Measurements from ENCODE around the gene SLC39A3. TPM values are rescaled to one million over a fixed set of nuclear protein-coding genes. Genes with fewer than 3 reads are reported as not detected.

The SLC39A3 gene
- total and polyA plus RNA-seq, 2 experiments from 2014 or later = 33.5 to 47.4 TPM

DNA sequence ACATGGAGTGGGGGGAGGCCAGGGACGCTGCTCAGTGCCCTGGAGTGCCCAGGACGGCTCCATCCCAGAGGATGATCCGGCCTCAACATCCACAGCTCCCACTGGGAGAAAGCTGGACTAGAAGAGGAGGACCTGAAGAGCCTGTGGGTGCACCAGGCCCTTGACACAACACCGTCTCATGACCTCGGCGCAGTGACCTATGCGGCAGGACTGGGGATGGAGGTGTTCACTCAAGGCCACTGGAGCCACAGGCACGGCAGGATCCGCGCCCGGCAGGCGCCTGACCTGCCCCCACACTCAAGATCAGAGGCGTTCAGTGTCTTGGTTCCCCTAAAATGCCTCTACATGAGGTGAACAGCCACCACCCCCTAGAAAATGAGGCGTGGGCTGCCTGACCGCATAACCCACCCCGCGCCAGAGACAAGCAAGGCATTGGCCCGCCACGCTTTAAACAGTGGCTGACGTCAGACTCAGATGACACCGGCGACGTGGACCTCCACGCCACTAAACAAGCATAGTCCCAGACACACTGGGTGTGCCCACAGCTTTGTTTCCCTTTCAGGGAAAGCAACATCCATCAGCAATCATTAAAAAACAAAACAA is 35.2 kb upstream of the SLC39A3 start:
- TF ChIP-seq, protein P1, sequence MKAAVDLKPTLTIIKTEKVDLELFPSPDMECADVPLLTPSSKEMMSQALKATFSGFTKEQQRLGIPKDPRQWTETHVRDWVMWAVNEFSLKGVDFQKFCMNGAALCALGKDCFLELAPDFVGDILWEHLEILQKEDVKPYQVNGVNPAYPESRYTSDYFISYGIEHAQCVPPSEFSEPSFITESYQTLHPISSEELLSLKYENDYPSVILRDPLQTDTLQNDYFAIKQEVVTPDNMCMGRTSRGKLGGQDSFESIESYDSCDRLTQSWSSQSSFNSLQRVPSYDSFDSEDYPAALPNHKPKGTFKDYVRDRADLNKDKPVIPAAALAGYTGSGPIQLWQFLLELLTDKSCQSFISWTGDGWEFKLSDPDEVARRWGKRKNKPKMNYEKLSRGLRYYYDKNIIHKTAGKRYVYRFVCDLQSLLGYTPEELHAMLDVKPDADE (IDR thresholded peaks at IDR 0.05) = no peak
- no peak for TF ChIP-seq EZH2phosphoT487 (IDR thresholded peaks at IDR 0.05; ENCODE audit: unreplicated experiment)
- no peak for TF ChIP-seq ZNF114 (CRISPR knock-in tag; IDR thresholded peaks at IDR 0.05)
- no peak for TF ChIP-seq JUNB (IDR thresholded peaks at IDR 0.05; ENCODE audit: unreplicated experiment)
- no peak for TF ChIP-seq EZH2 (IDR thresholded peaks at IDR 0.05; ENCODE audit: low read depth, unreplicated experiment)
- TF ChIP-seq ZNF331 (CRISPR knock-in tag; IDR thresholded peaks at IDR 0.05; ENCODE audit: low read depth) = no peak
- no peak for TF ChIP-seq STAT1 (IDR thresholded peaks at IDR 0.05; ENCODE audit: unreplicated experiment)
- TF ChIP-seq, protein P2, sequence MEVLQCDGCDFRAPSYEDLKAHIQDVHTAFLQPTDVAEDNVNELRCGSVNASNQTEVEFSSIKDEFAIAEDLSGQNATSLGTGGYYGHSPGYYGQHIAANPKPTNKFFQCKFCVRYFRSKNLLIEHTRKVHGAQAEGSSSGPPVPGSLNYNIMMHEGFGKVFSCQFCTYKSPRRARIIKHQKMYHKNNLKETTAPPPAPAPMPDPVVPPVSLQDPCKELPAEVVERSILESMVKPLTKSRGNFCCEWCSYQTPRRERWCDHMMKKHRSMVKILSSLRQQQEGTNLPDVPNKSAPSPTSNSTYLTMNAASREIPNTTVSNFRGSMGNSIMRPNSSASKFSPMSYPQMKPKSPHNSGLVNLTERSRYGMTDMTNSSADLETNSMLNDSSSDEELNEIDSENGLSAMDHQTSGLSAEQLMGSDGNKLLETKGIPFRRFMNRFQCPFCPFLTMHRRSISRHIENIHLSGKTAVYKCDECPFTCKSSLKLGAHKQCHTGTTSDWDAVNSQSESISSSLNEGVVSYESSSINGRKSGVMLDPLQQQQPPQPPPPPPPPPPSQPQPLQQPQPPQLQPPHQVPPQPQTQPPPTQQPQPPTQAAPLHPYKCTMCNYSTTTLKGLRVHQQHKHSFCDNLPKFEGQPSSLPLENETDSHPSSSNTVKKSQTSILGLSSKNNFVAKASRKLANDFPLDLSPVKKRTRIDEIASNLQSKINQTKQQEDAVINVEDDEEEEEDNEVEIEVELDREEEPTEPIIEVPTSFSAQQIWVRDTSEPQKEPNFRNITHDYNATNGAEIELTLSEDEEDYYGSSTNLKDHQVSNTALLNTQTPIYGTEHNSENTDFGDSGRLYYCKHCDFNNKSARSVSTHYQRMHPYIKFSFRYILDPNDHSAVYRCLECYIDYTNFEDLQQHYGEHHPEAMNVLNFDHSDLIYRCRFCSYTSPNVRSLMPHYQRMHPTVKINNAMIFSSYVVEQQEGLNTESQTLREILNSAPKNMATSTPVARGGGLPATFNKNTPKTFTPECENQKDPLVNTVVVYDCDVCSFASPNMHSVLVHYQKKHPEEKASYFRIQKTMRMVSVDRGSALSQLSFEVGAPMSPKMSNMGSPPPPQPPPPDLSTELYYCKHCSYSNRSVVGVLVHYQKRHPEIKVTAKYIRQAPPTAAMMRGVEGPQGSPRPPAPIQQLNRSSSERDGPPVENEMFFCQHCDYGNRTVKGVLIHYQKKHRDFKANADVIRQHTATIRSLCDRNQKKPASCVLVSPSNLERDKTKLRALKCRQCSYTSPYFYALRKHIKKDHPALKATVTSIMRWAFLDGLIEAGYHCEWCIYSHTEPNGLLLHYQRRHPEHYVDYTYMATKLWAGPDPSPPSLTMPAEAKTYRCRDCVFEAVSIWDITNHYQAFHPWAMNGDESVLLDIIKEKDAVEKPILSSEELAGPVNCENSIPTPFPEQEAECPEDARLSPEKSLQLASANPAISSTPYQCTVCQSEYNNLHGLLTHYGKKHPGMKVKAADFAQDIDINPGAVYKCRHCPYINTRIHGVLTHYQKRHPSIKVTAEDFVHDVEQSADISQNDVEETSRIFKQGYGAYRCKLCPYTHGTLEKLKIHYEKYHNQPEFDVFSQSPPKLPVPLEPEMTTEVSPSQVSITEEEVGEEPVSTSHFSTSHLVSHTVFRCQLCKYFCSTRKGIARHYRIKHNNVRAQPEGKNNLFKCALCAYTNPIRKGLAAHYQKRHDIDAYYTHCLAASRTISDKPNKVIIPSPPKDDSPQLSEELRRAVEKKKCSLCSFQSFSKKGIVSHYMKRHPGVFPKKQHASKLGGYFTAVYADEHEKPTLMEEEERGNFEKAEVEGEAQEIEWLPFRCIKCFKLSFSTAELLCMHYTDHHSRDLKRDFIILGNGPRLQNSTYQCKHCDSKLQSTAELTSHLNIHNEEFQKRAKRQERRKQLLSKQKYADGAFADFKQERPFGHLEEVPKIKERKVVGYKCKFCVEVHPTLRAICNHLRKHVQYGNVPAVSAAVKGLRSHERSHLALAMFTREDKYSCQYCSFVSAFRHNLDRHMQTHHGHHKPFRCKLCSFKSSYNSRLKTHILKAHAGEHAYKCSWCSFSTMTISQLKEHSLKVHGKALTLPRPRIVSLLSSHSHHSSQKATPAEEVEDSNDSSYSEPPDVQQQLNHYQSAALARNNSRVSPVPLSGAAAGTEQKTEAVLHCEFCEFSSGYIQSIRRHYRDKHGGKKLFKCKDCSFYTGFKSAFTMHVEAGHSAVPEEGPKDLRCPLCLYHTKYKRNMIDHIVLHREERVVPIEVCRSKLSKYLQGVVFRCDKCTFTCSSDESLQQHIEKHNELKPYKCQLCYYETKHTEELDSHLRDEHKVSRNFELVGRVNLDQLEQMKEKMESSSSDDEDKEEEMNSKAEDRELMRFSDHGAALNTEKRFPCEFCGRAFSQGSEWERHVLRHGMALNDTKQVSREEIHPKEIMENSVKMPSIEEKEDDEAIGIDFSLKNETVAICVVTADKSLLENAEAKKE (CRISPR knock-in tag; IDR thresholded peaks at IDR 0.05) = no peak
- no peak for TF ChIP-seq CREB1 (CRISPR knock-in tag; IDR thresholded peaks at IDR 0.05; ENCODE audit: low read depth)
- TF ChIP-seq NANOG (IDR thresholded peaks at IDR 0.05; ENCODE audit: borderline replicate concordance) = no peak
- no peak for TF ChIP-seq POLR2AphosphoS5 (IDR thresholded peaks at IDR 0.05; ENCODE audit: low read depth)
- TF ChIP-seq, protein P3, sequence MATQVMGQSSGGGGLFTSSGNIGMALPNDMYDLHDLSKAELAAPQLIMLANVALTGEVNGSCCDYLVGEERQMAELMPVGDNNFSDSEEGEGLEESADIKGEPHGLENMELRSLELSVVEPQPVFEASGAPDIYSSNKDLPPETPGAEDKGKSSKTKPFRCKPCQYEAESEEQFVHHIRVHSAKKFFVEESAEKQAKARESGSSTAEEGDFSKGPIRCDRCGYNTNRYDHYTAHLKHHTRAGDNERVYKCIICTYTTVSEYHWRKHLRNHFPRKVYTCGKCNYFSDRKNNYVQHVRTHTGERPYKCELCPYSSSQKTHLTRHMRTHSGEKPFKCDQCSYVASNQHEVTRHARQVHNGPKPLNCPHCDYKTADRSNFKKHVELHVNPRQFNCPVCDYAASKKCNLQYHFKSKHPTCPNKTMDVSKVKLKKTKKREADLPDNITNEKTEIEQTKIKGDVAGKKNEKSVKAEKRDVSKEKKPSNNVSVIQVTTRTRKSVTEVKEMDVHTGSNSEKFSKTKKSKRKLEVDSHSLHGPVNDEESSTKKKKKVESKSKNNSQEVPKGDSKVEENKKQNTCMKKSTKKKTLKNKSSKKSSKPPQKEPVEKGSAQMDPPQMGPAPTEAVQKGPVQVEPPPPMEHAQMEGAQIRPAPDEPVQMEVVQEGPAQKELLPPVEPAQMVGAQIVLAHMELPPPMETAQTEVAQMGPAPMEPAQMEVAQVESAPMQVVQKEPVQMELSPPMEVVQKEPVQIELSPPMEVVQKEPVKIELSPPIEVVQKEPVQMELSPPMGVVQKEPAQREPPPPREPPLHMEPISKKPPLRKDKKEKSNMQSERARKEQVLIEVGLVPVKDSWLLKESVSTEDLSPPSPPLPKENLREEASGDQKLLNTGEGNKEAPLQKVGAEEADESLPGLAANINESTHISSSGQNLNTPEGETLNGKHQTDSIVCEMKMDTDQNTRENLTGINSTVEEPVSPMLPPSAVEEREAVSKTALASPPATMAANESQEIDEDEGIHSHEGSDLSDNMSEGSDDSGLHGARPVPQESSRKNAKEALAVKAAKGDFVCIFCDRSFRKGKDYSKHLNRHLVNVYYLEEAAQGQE (IDR thresholded peaks at IDR 0.05; ENCODE audit: unreplicated experiment) = no peak
- TF ChIP-seq, protein P4, sequence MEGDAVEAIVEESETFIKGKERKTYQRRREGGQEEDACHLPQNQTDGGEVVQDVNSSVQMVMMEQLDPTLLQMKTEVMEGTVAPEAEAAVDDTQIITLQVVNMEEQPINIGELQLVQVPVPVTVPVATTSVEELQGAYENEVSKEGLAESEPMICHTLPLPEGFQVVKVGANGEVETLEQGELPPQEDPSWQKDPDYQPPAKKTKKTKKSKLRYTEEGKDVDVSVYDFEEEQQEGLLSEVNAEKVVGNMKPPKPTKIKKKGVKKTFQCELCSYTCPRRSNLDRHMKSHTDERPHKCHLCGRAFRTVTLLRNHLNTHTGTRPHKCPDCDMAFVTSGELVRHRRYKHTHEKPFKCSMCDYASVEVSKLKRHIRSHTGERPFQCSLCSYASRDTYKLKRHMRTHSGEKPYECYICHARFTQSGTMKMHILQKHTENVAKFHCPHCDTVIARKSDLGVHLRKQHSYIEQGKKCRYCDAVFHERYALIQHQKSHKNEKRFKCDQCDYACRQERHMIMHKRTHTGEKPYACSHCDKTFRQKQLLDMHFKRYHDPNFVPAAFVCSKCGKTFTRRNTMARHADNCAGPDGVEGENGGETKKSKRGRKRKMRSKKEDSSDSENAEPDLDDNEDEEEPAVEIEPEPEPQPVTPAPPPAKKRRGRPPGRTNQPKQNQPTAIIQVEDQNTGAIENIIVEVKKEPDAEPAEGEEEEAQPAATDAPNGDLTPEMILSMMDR (conservative IDR thresholded peaks at IDR 0.05; ENCODE audit: low read depth in 2 of 2) = no peak
- Mint-ChIP-seq H3K36me3 (ENCODE audit: low read depth) (peaks cover 15% of the 10 kb centered on the region), H3K27ac (no peak overlapping the region), H3K27me3 (ENCODE audit: insufficient read depth, low read depth, poor library complexity) (peaks cover 6% of the 10 kb centered on the region), H3K4me1 (no peaks in the 10 kb centered on the region), H3K9me3 (no peaks in the 10 kb centered on the region), H3K4me3 (no peak overlapping the region)
- H3K4me3 ChIP-seq = no peak overlapping the region
- H3K79me2 ChIP-seq (replicated peaks; ENCODE audit: insufficient read depth) = peaks cover 87% of the 10 kb centered on the region
- H3K27ac ChIP-seq (ENCODE audit: low read depth) = no peak overlapping the region
- H3K4me2 ChIP-seq = no peak overlapping the region
- H3F3A ChIP-seq (replicated peaks; ENCODE audit: low read depth) = no peaks in the 10 kb centered on the region
- H4K20me1 ChIP-seq (replicated peaks; ENCODE audit: insufficient read depth) = peaks cover 55% of the 10 kb centered on the region
- H3K36me3 ChIP-seq (ENCODE audit: insufficient read depth) = no peaks in the 10 kb centered on the region
- ATAC-seq = no peak
- DNase-seq (ENCODE audit: low spot score) = no peak
- H3K27me3 ChIP-seq (ENCODE audit: insufficient read depth) = no peaks in the 10 kb centered on the region
- H3K9me2 ChIP-seq (ENCODE audit: insufficient read depth) = no peaks in the 10 kb centered on the region
- no peak overlapping the region for H2AFZ ChIP-seq
- no peaks in the 10 kb centered on the region for H3K4me1 ChIP-seq (ENCODE audit: insufficient read depth)

Measured in GM23338 (cell line).